Thymus (tissue), 14 donors: ENCODE data around the gene DIPK1B. TPM values are rescaled to one million over a fixed set of nuclear protein-coding genes. Genes with fewer than 3 reads are reported as not detected.

ENCODE experiments used
- DNase-seq, 9 donors: peaks; one replicate each; pipeline ENCODE4 v3.0.0-alpha.2; 2013; ENCODE audit warnings: low spot score in 9 of 9, low read depth in 6 of 9, missing footprints in 1 of 9
- H3K27ac ChIP-seq, 2 donors: one replicate each; pipeline ENCODE4 v1.5.1; 2013; ENCODE audit warnings: control low read depth in 1 of 2, low read depth in 1 of 2, low read length in 1 of 2, mild to moderate bottlenecking in 1 of 2, moderate library complexity in 1 of 2
- H3K27me3 ChIP-seq, 2 donors: one replicate each; pipeline ENCODE4 v1.5.1; 2013; ENCODE audit warnings: low read length in 1 of 2; ENCODE audit not compliant: control insufficient read depth in 2 of 2, insufficient read depth in 1 of 2
- H3K36me3 ChIP-seq, 2 donors: one replicate each; pipeline ENCODE4 v1.5.1; 2013; ENCODE audit warnings: low read length in 1 of 2, mild to moderate bottlenecking in 1 of 2, moderate library complexity in 1 of 2; ENCODE audit not compliant: control insufficient read depth in 2 of 2, insufficient read depth in 2 of 2
- H3K4me1 ChIP-seq, 2 donors: one replicate each; pipeline ENCODE4 v1.5.1; 2013; ENCODE audit warnings: low read length in 2 of 2; ENCODE audit not compliant: control insufficient read depth in 2 of 2, insufficient read depth in 2 of 2
- H3K4me3 ChIP-seq, 2 donors: one replicate each; pipeline ENCODE4 v1.5.1; 2013; ENCODE audit warnings: low read length in 2 of 2, control low read depth in 1 of 2, mild to moderate bottlenecking in 1 of 2
- H3K9me3 ChIP-seq, 2 donors: one replicate each; pipeline ENCODE4 v1.5.1; 2013; ENCODE audit warnings: low read length in 1 of 2, mild to moderate bottlenecking in 1 of 2; ENCODE audit not compliant: control insufficient read depth in 2 of 2, insufficient read depth in 1 of 2
- WGBS: extraction: QIAGEN DNeasy Blood & Tissue Kit; methylation state at CpG from one replicate; pipeline ENCODE4 v1.1.7; 2013; 5-methylcytosine and 5-hydroxymethylcytosine counted together
- long read RNA-seq, 10 donors: transcript quantifications; one replicate each; lab custom pipeline, GENCODE V29; 2026
- polyA plus RNA-seq: library from polyadenylated mRNA; stranded (reverse); fragments of 200-250 nt; gene quantifications from one replicate; pipeline ENCODE4 v1.2.3, GENCODE V29; 2013
- total RNA-seq: library from RNA; stranded (reverse); fragments of 120-200 nt; gene quantifications from one replicate; pipeline ENCODE4 v1.2.4, GENCODE V29; 2013
- donor health status: healthy.

DIPK1B gene
- total RNA-seq (10.1 TPM), polyA plus RNA-seq (6.8 TPM)
- long read RNA-seq, donor 1 = 0 reads
- long read RNA-seq, donor 2 = 0 reads
- long read RNA-seq, donor 3, transcript FAM69B-202 (5 exons, 1,668 nt) = major isoform, 7 of 83 reads
- long read RNA-seq, donor 3, partial matches to known transcripts = 63 of 83 reads
- long read RNA-seq, donor 3, other reads (novel, unspliced or antisense) = 13 of 83 reads
- long read RNA-seq, donor 4, partial matches to known transcripts = 0 of 2 reads
- long read RNA-seq, donor 4, other reads (novel, unspliced or antisense) = 0 of 2 reads
- long read RNA-seq, donor 5, transcript FAM69B-202 (5 exons, 1,668 nt) = major isoform, 8 of 11 reads
- long read RNA-seq, donor 5, partial matches to known transcripts = 0 of 11 reads
- long read RNA-seq, donor 5, other reads (novel, unspliced or antisense) = 0 of 11 reads
- long read RNA-seq, donor 6, partial matches to known transcripts = 0 of 3 reads
- long read RNA-seq, donor 6, other reads (novel, unspliced or antisense) = 0 of 3 reads
- long read RNA-seq, donor 7, partial matches to known transcripts = 0 of 3 reads
- long read RNA-seq, donor 7, other reads (novel, unspliced or antisense) = 0 of 3 reads
- long read RNA-seq, donor 8, partial matches to known transcripts = 0 of 2 reads
- long read RNA-seq, donor 8, other reads (novel, unspliced or antisense) = 0 of 2 reads
- long read RNA-seq, donor 9, partial matches to known transcripts = 0 of 2 reads
- long read RNA-seq, donor 9, other reads (novel, unspliced or antisense) = 0 of 2 reads
- long read RNA-seq, donor 10, transcript FAM69B-202 (5 exons, 1,668 nt) = major isoform, 7 of 7 reads
- long read RNA-seq, donor 10, partial matches to known transcripts = 0 of 7 reads
- long read RNA-seq, donor 10, other reads (novel, unspliced or antisense) = 0 of 7 reads

- peak within 1 kb of the TSS; percentile 31 to 64 for H3K4me3 ChIP-seq
These were observed at the start of gene DIPK1B for GRCh38 chr9:136711751-136712689. DIPK1B (plus strand) TSS chr9:136712572; CDS start chr9:136712666, 94 bp downstream.

GRCh38 chr9:136662656-136663581 is 49.5 kb upstream of the DIPK1B start, which contains the start of gene EGFL7:
EGFL7 (plus strand) TSS chr9:136662916; CDS start chr9:136668283, 5,367 bp downstream.
- peaks cover 76 to 93% of the 10 kb centered on the region in 2 donors for H3K27me3 ChIP-seq
- no peak within 1 kb of the TSS for H3K4me3 ChIP-seq
- DNase-seq = no peak
- H3K4me1 ChIP-seq = peaks cover 4 to 24% of the 10 kb centered on the region in 2 donors
- 89% methylated on average over 38 of the region's 38 CpGs for WGBS
- peaks cover 2 to 5% of the 10 kb centered on the region in 2 donors for H3K9me3 ChIP-seq
- H3K36me3 ChIP-seq = no peaks in the 10 kb centered on the region
- peak within 1 kb of the TSS in 1 of 2 donors; percentile 26 for H3K27ac ChIP-seq

More at GRCh38 chr9:136711751-136712689, at the start of gene DIPK1B:
- no peaks in the 10 kb centered on the region for H3K9me3 ChIP-seq
- peaks cover 6 to 19% of the 10 kb centered on the region in 2 donors for H3K4me1 ChIP-seq
- peaks cover 20 to 40% of the 10 kb centered on the region in 2 donors for H3K27me3 ChIP-seq
- peak in 3 of 9 donors; percentile 54 to 68 (median 55) for DNase-seq
- under 1% methylated on average over 119 of the region's 119 CpGs for WGBS
- no peaks in the 10 kb centered on the region for H3K36me3 ChIP-seq
- H3K27ac ChIP-seq = no peak within 1 kb of the TSS

GRCh38 chr9:136664000-136664915 is 48.1 kb upstream of the DIPK1B start:
- Histone ChIP-seq H3K9me3 (peaks cover 0 to 2% of the 10 kb centered on the region in 2 donors), H3K27me3 (peaks cover 63 to 88% of the 10 kb centered on the region in 2 donors), H3K27ac (peak overlapping the region in 1 of 2 donors; percentile 4), H3K4me1 (peaks cover 4 to 14% of the 10 kb centered on the region in 2 donors), H3K4me3 (no peak overlapping the region), H3K36me3 (no peaks in the 10 kb centered on the region)
- WGBS = 92% methylated on average over 27 of the region's 27 CpGs
- DNase-seq = no peak

DNA sequence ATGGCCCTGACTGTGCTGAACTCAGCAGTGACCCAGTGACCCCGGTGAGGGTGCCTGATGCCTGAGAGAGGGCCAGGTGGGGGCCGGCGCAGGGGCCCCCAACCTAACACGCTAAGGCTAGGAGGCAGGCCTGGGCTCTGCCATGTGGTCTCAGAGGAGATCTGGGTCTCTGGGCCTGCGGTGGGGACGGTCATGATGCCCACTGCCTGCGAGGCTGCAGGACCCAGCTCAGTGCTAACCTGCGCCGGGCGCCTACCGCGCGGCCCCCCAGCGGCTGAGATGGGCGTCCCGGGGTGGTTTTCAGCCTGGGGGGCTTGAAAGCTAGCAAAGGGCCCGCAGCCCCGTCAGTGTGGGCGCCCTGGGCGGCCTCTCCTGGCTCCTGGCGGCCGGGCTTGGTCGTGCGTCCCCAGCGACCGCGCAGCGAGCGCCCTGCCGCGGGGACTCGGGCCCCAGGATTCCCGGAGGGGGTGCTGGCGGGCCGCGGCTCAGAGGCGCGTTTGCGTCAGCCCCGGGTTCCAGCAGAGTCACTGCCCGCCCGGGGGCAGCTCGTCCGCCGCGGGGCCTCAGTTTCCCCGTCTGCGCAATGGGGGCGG is 47.2 kb upstream of the DIPK1B start:
- Histone ChIP-seq H3K27ac (no peak overlapping the region), H3K4me1 (peaks cover 4 to 11% of the 10 kb centered on the region in 2 donors), H3K27me3 (peaks cover 53 to 84% of the 10 kb centered on the region in 2 donors), H3K36me3 (no peaks in the 10 kb centered on the region), H3K4me3 (peak overlapping the region in 1 of 2 donors; percentile 55), H3K9me3 (no peaks in the 10 kb centered on the region)
- WGBS = 7% methylated on average over 49 of the region's 49 CpGs
- no peak for DNase-seq

DNA sequence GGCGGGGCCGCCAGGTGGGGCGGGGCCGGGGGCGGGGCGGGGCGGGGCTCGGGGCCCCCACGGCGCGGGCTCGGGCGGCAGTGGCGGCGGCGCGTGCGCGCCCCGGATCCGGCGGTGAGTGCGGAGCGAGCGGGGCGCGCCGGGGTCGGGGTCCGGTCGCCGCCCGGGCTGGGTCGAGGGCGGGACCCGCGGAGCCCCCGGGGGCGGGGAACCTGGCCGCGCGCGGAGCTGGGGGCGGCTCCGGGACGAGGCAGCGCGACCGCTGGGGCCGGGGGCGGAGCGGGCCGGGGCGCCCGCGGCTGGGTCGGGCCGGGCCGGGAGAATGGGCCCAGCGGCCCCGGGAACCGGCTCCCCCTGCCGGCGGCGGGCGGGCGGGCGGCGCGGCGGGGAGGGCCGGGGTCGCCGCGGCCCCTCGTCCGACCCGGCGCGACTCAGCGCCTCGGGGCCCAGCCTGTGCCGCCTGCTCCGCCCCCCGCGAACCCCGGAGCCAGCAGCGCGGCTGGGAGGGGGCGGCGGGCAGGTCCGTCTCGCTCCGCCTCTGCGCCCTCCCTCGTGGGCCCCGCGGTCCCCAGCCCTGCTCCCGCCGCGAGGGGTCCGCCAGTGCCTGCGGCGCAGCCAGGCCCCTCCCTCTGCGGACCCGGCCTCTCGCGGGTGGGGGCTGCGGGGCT is 46.5 kb upstream of the DIPK1B start:
- under 1% methylated on average over 109 of the region's 109 CpGs for WGBS
- peak overlapping the region in 1 of 2 donors; percentile 55 for H3K4me3 ChIP-seq
- peak overlapping the region in 1 of 2 donors; percentile 18 for H3K27ac ChIP-seq
- H3K36me3 ChIP-seq = no peaks in the 10 kb centered on the region
- no peaks in the 10 kb centered on the region for H3K9me3 ChIP-seq
- H3K4me1 ChIP-seq = peaks cover 4 to 11% of the 10 kb centered on the region in 2 donors
- H3K27me3 ChIP-seq = peaks cover 48 to 80% of the 10 kb centered on the region in 2 donors
- no peak for DNase-seq

DNA sequence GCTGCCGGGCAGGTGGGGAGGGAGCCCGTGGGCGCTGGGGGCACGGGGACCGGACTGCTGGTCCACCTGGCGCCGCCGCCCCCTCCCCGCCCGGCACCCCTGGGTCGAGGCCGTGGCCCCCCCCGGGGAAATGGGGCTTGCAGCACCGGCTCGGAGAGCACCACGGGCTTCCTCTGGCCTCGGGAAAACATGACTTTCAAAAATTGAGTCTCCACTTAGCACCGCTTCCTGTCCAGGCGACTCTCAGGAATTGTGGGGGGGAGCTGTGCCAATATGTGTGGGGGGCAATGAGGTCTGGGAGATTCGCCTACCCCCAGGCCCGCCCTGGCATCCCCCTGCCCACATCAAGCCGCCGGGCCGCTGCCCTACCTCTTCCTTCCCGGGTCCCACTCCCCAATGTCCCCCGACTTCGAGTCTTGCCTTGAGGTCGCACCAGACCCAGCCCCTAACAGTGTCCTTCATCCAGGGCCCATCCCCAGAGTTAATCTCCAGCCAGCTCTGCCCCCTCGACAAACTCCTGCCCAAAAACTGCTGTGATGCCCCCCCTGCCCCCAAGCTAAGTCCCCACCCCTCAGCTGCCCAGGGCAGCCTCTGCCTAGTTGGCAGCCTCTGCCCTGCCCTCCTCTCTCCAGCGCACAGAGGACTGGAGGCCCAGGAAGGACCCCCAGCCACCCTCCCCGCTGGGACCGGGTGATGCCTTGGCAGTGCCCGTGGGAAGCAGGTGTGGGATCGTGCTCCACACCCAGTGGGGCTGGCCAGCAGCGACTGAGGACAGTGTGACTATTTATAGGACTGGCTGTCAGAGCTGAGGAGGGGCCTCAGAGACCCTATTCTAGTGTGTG is 45.8 kb upstream of the DIPK1B start:
- H3K27ac ChIP-seq = no peak overlapping the region
- H3K36me3 ChIP-seq = no peaks in the 10 kb centered on the region
- DNase-seq = no peak
- H3K9me3 ChIP-seq = no peaks in the 10 kb centered on the region
- peak overlapping the region in 1 of 2 donors; percentile 55 for H3K4me3 ChIP-seq
- WGBS = 48% methylated on average over 35 of the region's 35 CpGs
- H3K27me3 ChIP-seq = peaks cover 44 to 72% of the 10 kb centered on the region in 2 donors
- peaks cover 4 to 11% of the 10 kb centered on the region in 2 donors for H3K4me1 ChIP-seq
